Lung microvascular endothelial cell (primary cell): ENCODE data around the gene BHLHE40. TPM values are rescaled to one million over a fixed set of nuclear protein-coding genes. Genes with fewer than 3 reads are reported as not detected.
A peak's percentile ranks its signal among the peaks of the same experiment; 100 is the strongest.

Experiments used
- DNase-seq, 2 donors: peaks; one replicate each; pipeline versions ENCODE4 v3.0.0 to v3.0.0-alpha.2; 2010; ENCODE audit warnings: low read depth in 2 of 2
- total RNA-seq: library from RNA; depleted of rRNA; stranded (reverse); fragments of >200 nt; gene quantifications from 2 replicates; pipeline ENCODE4 v1.2.1, GENCODE V29; 2014

BHLHE40 gene
- total RNA-seq, 1 donor from 2014 or later, result 9.7 TPM

- DNase-seq, result no peak
These were observed 20.4 kb downstream of the BHLHE40 start for GRCh38 chr3:4999531-5000184.

GRCh38 chr3:5001135-5001534, 21.9 kb downstream of the BHLHE40 start:
- DNase-seq, result no peak

- DNase-seq, result no peak
These were observed 22.6 kb downstream of the BHLHE40 start for GRCh38 chr3:5001805-5002173.

GRCh38 chr3:5002174-5002870, 23.1 kb downstream of the BHLHE40 start:
- DNase-seq, result peak in 1 of 2 donors; percentile 60

GRCh38 chr3:5002871-5003247, 23.6 kb downstream of the BHLHE40 start:
- DNase-seq, result no peak

GRCh38 chr3:5004319-5005152, 25.3 kb downstream of the BHLHE40 start:
- no peak for DNase-seq

- DNase-seq, result no peak
These were observed 26.1 kb downstream of the BHLHE40 start for GRCh38 chr3:5005367-5005766.

- DNase-seq, result peak; percentile 45 to 83
These were observed 27.5 kb downstream of the BHLHE40 start for GRCh38 chr3:5006755-5007202.

- DNase-seq, result no peak
These were observed 28.6 kb downstream of the BHLHE40 start for GRCh38 chr3:5007873-5008272.

GRCh38 chr3:5009506-5010109, 30.4 kb downstream of the BHLHE40 start:
- no peak for DNase-seq

GRCh38 chr3:5010140-5010539, 30.9 kb downstream of the BHLHE40 start:
- no peak for DNase-seq

GRCh38 chr3:5010706-5011554, 31.7 kb downstream of the BHLHE40 start:
- peak in 1 of 2 donors; percentile 33 for DNase-seq

GRCh38 chr3:5011555-5012256, 32.5 kb downstream of the BHLHE40 start:
- DNase-seq, result no peak

GRCh38 chr3:5012367-5012766, 33.1 kb downstream of the BHLHE40 start:
- DNase-seq, result peak; percentile 30 to 35

- peak in 1 of 2 donors; percentile 55 for DNase-seq
These were observed 34.0 kb downstream of the BHLHE40 start for GRCh38 chr3:5013021-5013906.

- no peak for DNase-seq
These were observed 35.2 kb downstream of the BHLHE40 start for GRCh38 chr3:5014391-5014790.

GRCh38 chr3:5015056-5015455, 35.8 kb downstream of the BHLHE40 start:
- DNase-seq, result no peak

GRCh38 chr3:5016211-5017161, 37.2 kb downstream of the BHLHE40 start:
- peak; percentile 59 to 92 for DNase-seq
